Esophagus muscularis mucosa (tissue), 4 donors: Measurements from ENCODE around the gene GSX2. TPM values are rescaled to one million over a fixed set of nuclear protein-coding genes. Genes with fewer than 3 reads are reported as not detected.
A peak's percentile ranks its signal among the peaks of the same experiment; 100 is the strongest.

Experiments used
- DNase-seq: peaks from one replicate; pipeline ENCODE4 v3.0.0-alpha.2; 2017; ENCODE audit errors: extremely low spot score
- H3K27ac ChIP-seq, 4 donors: fragments of 200-600 bp; sonication (generic); replicated peaks in 1 of 4; 1 replicate in 3 of 4; 2 replicates in 1 of 4; pipeline ENCODE4 v1.5.1; 2016 to 2019; ENCODE audit warnings: mild to moderate bottlenecking in 1 of 4
- H3K27me3 ChIP-seq, 4 donors: fragments of 200-600 bp; sonication (generic); one replicate each; pipeline versions ENCODE4 v1.5.1 to v1.6.0; 2016 to 2019
- H3K36me3 ChIP-seq, 4 donors: fragments of 200-600 bp; sonication (generic); one replicate each; pipeline ENCODE4 v1.5.1; 2016 to 2019
- H3K4me1 ChIP-seq, 4 donors: fragments of 200-600 bp; sonication (generic); one replicate each; pipeline ENCODE4 v1.5.1; 2016 to 2019
- H3K4me3 ChIP-seq, 4 donors: fragments of 200-600 bp; sonication (generic); 1 replicate in 2 of 4; 2 replicates in 2 of 4; pipeline ENCODE4 v1.5.1; 2016 to 2019; ENCODE audit warnings: mild to moderate bottlenecking in 4 of 4, moderate library complexity in 1 of 4
- H3K9me3 ChIP-seq, 4 donors: fragments of 200-600 bp; sonication (generic); 1 replicate in 3 of 4; 2 replicates in 1 of 4; pipeline ENCODE4 v1.5.1; 2016 to 2019
- CTCF ChIP-seq, 3 experiments: fragments of 200-600 bp in 2 of 3; fragments of 450-650 bp in 1 of 3; sonication (generic) in 2 of 3; IDR thresholded peaks; one replicate each; pipeline ENCODE4 v1.5.1; 2017 to 2019; ENCODE audit warnings: antibody characterized with exemption in 3 of 3, mild to moderate bottlenecking in 2 of 3, moderate library complexity in 1 of 3
- EP300 ChIP-seq: sonication (generic); formaldehyde crosslinking; IDR thresholded peaks from one replicate; pipeline ENCODE4 v1.6.1; 2017; ENCODE audit warnings: antibody characterized with exemption
- POLR2A ChIP-seq: fragments of 450-650 bp; IDR thresholded peaks from one replicate; pipeline ENCODE4 v1.6.1; 2017; ENCODE audit warnings: antibody characterized with exemption, moderate library complexity, mild to moderate bottlenecking, low read depth
- POLR2AphosphoS5 ChIP-seq, 2 donors: sonication (generic); formaldehyde crosslinking; IDR thresholded peaks; one replicate each; pipeline ENCODE4 v1.6.1; 2017; ENCODE audit warnings: antibody characterized with exemption in 2 of 2
- WGBS: methylation state at CpG from one replicate; pipeline ENCODE4 v1.1.5; 2018; 5-methylcytosine and 5-hydroxymethylcytosine counted together
- intact Hi-C: fragments of 100-400 bp; cut with DNase I; formaldehyde crosslinking; loops from one replicate; pipeline ENCODE4 v1.15.1; 2023
- total RNA-seq, 4 donors: library from RNA; depleted of rRNA; stranded (reverse); fragments of >200 nt; gene quantifications; one replicate each; pipeline versions ENCODE4 v1.1.0 to v1.2.1, GENCODE V29; 2016

Gene GSX2
- total RNA-seq, 4 donors from 2014 or later = not detected

GRCh38 chr4:54093324-54094240 lies 6.4 kb upstream of the GSX2 start:
- WGBS = 34% methylated on average over 36 of the region's 37 CpGs

GRCh38 chr4:54094451-54094850 lies 5.5 kb upstream of the GSX2 start:
- no peaks in the 10 kb centered on the region for H3K9me3 ChIP-seq
- intact Hi-C loops = no loop called here
- TF ChIP-seq EP300 (no peak), CTCF (IDR thresholded peaks at IDR 0.05) (no peak), POLR2A (no peak), POLR2AphosphoS5 (IDR thresholded peaks at IDR 0.05) (no peak)
- no peak overlapping the region for H3K27ac ChIP-seq
- peaks cover 0 to 95% (median 50%) of the 10 kb centered on the region in 4 donors for H3K27me3 ChIP-seq
- no peaks in the 10 kb centered on the region for H3K36me3 ChIP-seq
- H3K4me3 ChIP-seq = no peak overlapping the region
- 60% methylated on average over 6 of the region's 6 CpGs for WGBS
- no peak for DNase-seq
- peaks cover 15 to 39% (median 36%) of the 10 kb centered on the region in 4 donors for H3K4me1 ChIP-seq

More at GRCh38 chr4:54093324-54094240, 6.4 kb upstream of the GSX2 start:
- Histone ChIP-seq H3K4me3 (no peak overlapping the region), H3K4me1 (peaks cover 15 to 33% (median 30%) of the 10 kb centered on the region in 4 donors), H3K27me3 (peaks cover 0 to 86% (median 46%) of the 10 kb centered on the region in 4 donors), H3K36me3 (no peaks in the 10 kb centered on the region), H3K27ac (no peak overlapping the region), H3K9me3 (no peaks in the 10 kb centered on the region)
- intact Hi-C loops = no loop called here
- peak; percentile 88 for DNase-seq
- TF ChIP-seq POLR2AphosphoS5 (IDR thresholded peaks at IDR 0.05) = no peak
- no peak for TF ChIP-seq EP300
- no peak for TF ChIP-seq POLR2A
- TF ChIP-seq CTCF (IDR thresholded peaks at IDR 0.05) = no peak

GRCh38 chr4:54095110-54095825 lies 4.7 kb upstream of the GSX2 start:
- WGBS = 37% methylated on average over 19 of the region's 19 CpGs
- DNase-seq = peak; percentile 85
- intact Hi-C loops = no loop called here

More at GRCh38 chr4:54095110-54095825, 4.7 kb upstream of the GSX2 start:
- Histone ChIP-seq H3K4me1 (peaks cover 23 to 47% (median 44%) of the 10 kb centered on the region in 4 donors), H3K27ac (no peak overlapping the region), H3K4me3 (no peak overlapping the region), H3K9me3 (no peaks in the 10 kb centered on the region), H3K36me3 (no peaks in the 10 kb centered on the region), H3K27me3 (peaks cover 0 to 100% (median 58%) of the 10 kb centered on the region in 4 donors)
- TF ChIP-seq EP300 = no peak
- TF ChIP-seq POLR2AphosphoS5 (IDR thresholded peaks at IDR 0.05) = no peak
- TF ChIP-seq CTCF (IDR thresholded peaks at IDR 0.05) = no peak
- no peak for TF ChIP-seq POLR2A
